ENCODE measurements around the gene STX8.

GRCh38 chr17:9544221-9544620 is 31.4 kb downstream of the STX8 start:
- TF ChIP-seq CTCF (IDR thresholded peaks at IDR 0.05; ENCODE audit: borderline replicate concordance, extremely low read depth, low read length, poor library complexity, severe bottlenecking) (no peak), EZH2 (IDR thresholded peaks at IDR 0.05; ENCODE audit: borderline replicate concordance, low read depth, low read length, severe bottlenecking) (no peak)

Data from DND-41 (cell line).